HEK293 (cell line): ENCODE results near the gene PIGN.

ENCODE experiments used
- CTCF ChIA-PET: fragments of 350-600 bp; formaldehyde crosslinking; extraction: SDS; loops from one replicate; lab custom pipeline; 2021; ENCODE audit warnings: antibody characterized with exemption; lab: Yijun Ruan, JAX
- POLR2A ChIA-PET: fragments of 300-600 bp; formaldehyde crosslinking; extraction: SDS; loops from one replicate; lab custom pipeline; 2020; ENCODE audit warnings: antibody characterized with exemption, inconsistent platforms; lab: Yijun Ruan, JAX
- H3K27ac ChIP-seq: fragments of 200-500 bp; sonication (Bioruptor generic); 2 replicates; pipeline ENCODE4 v1.5.1; 2014; ENCODE audit warnings: low read depth, low read length, control low read depth, inconsistent platforms; ENCODE audit errors: extremely low read depth
- H3K36me3 ChIP-seq, 2 experiments: fragments of 200-500 bp in 1 of 2; sonication (Bioruptor generic) in 1 of 2; 1 replicate in 1 of 2; 2 replicates in 1 of 2; pipeline ENCODE4 v1.5.1; 2014 to 2017; ENCODE audit warnings: inconsistent platforms in 2 of 2, low read length in 2 of 2; ENCODE audit not compliant: control insufficient read depth in 2 of 2, insufficient read depth in 1 of 2
- H3K4me1 ChIP-seq: fragments of 200-500 bp; sonication (Bioruptor generic); 2 replicates; pipeline ENCODE4 v1.5.1; 2014; ENCODE audit warnings: mild to moderate bottlenecking, low read length, inconsistent platforms; ENCODE audit not compliant: control insufficient read depth, insufficient read depth
- H3K4me3 ChIP-seq: 2 replicates; pipeline ENCODE4 v1.5.1; 2011; ENCODE audit warnings: low read depth, mild to moderate bottlenecking, control low read depth, low read length, moderate library complexity
- H3K9me3 ChIP-seq: fragments of 200-500 bp; sonication (Bioruptor generic); 2 replicates; pipeline ENCODE4 v1.5.1; 2014; ENCODE audit warnings: low read depth, low read length, inconsistent platforms; ENCODE audit not compliant: control insufficient read depth, insufficient read depth
- BCL11A ChIP-seq: fragments of 450-650 bp; formaldehyde crosslinking; IDR thresholded peaks from 2 replicates; pipeline ENCODE4 v1.5.1; 2016; ENCODE audit warnings: low read depth, missing biosample characterization, missing genetic modification characterization
- GLIS2 ChIP-seq: fragments of 450-650 bp; formaldehyde crosslinking; IDR thresholded peaks from 2 replicates; pipeline ENCODE4 v1.5.1; 2016; ENCODE audit warnings: missing biosample characterization, missing genetic modification characterization
- MEIS1 ChIP-seq: sonication (generic); formaldehyde crosslinking; IDR thresholded peaks from 2 replicates; pipeline ENCODE4 v1.8.1; 2022; ENCODE audit warnings: missing genetic modification reagents, mild to moderate bottlenecking, borderline replicate concordance
- REPIN1 ChIP-seq: fragments of 450-650 bp; formaldehyde crosslinking; IDR thresholded peaks from 2 replicates; pipeline ENCODE4 v1.5.1; 2017; ENCODE audit warnings: missing biosample characterization, missing genetic modification characterization, low read depth
- ZBTB10 ChIP-seq: fragments of 450-650 bp; formaldehyde crosslinking; IDR thresholded peaks from 2 replicates; pipeline ENCODE4 v1.5.1; 2016; ENCODE audit warnings: missing biosample characterization, missing genetic modification characterization
- ZNF175 ChIP-seq: fragments of 450-650 bp; formaldehyde crosslinking; IDR thresholded peaks from 2 replicates; pipeline ENCODE4 v1.5.1; 2016; ENCODE audit warnings: missing biosample characterization, missing genetic modification characterization
- ZNF211 ChIP-seq: fragments of 450-650 bp; formaldehyde crosslinking; IDR thresholded peaks from 2 replicates; pipeline ENCODE4 v1.5.1; 2016; ENCODE audit warnings: low read depth, missing biosample characterization, missing genetic modification characterization
- ZNF221 ChIP-seq: fragments of 450-650 bp; formaldehyde crosslinking; IDR thresholded peaks from 2 replicates; pipeline ENCODE4 v1.5.1; 2017; ENCODE audit warnings: missing biosample characterization, missing genetic modification characterization, borderline replicate concordance
- ZNF24 ChIP-seq: fragments of 450-650 bp; formaldehyde crosslinking; IDR thresholded peaks from 2 replicates; pipeline ENCODE4 v1.5.1; 2016; ENCODE audit warnings: missing biosample characterization, missing genetic modification characterization
- ZNF518A ChIP-seq: fragments of 450-650 bp; formaldehyde crosslinking; conservative IDR thresholded peaks from 2 replicates; pipeline ENCODE4 v1.5.1; 2016; ENCODE audit warnings: low read depth, missing biosample characterization, missing genetic modification characterization
- ZNF558 ChIP-seq: fragments of 450-650 bp; formaldehyde crosslinking; IDR thresholded peaks from 2 replicates; pipeline ENCODE4 v1.5.1; 2016; ENCODE audit warnings: missing biosample characterization, missing genetic modification characterization
- ZNF571 ChIP-seq: fragments of 450-650 bp; formaldehyde crosslinking; IDR thresholded peaks from 2 replicates; pipeline ENCODE4 v1.5.0; 2017; ENCODE audit warnings: missing biosample characterization, missing genetic modification characterization
- TF ChIP-seq, protein P1 (sequence below): fragments of 450-650 bp; formaldehyde crosslinking; IDR thresholded peaks from 2 replicates; pipeline ENCODE4 v1.5.1; 2016; ENCODE audit warnings: missing biosample characterization, missing genetic modification characterization
- TF ChIP-seq, protein P2 (sequence below): fragments of 450-650 bp; formaldehyde crosslinking; IDR thresholded peaks from 2 replicates; pipeline ENCODE4 v1.5.1; 2016; ENCODE audit warnings: missing biosample characterization, missing genetic modification characterization
- TF ChIP-seq, protein P3 (sequence below): fragments of 450-650 bp; formaldehyde crosslinking; IDR thresholded peaks from 2 replicates; pipeline ENCODE4 v1.5.1; 2016; ENCODE audit warnings: missing biosample characterization, missing genetic modification characterization

Gene PIGN

DNA sequence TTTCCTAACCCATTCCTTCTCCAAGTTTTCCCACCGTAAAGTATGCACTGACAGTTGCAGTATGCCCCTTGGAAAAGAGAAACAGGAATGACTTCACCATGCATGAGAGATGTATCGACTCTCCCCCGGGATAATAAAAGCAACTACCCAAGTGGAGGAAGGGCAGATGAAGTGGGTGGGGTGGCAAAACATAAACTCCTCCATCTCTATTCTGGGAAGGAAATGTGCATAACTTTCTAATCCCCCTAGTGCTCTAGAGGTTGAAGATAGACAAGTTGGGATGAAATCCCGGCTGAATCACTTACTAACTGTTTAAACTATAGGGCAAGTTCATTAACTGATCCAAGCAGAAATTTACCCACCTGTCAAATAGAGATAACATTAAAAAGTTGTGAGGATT lies 89.2 kb downstream of the PIGN start (continued):
- TF ChIP-seq ZNF571 (tag by site-specific recombination) = no peak
- no peak for TF ChIP-seq ZNF558
- no peak for TF ChIP-seq ZNF518A (tag by site-specific recombination)
- TF ChIP-seq, all 188 proteins: peak for 0

DNA sequence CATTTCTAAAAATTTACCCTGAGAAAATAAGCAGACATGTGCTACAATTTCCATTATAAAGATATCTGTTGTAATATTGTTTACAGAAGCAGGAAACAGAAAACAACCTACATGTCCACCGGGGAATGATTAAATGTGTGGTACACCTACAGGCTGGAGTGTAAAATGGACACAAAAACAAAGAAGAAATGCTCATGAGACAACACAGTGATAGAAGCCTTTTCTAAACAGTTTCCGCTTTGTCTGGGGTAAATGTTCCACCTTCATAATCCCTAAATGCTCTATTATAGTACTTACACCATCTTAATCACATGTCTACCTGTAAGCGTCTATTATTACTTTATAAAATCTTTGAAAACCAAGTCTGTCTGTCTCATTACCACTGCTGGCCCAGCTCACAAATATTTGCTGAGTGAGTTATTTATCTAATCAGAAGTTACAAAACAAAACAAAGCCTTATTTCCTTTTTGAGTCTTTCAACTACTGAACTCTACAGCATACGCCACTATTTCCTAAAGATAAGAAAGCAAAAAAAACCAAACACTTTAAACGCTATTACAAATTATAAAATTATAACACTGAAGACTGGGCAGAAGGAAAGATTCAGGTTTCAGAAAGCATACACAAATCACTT lies 95.3 kb downstream of the PIGN start:
- Histone ChIP-seq H3K4me3 (no peak overlapping the region), H3K36me3 (peaks cover 3 to 12% of the 10 kb centered on the region in 2 experiments), H3K4me1 (no peaks in the 10 kb centered on the region), H3K9me3 (no peaks in the 10 kb centered on the region), H3K27ac (no peak overlapping the region)
- POLR2A ChIA-PET = no interaction called here
- CTCF ChIA-PET = interaction anchor here (0.6 kb wide), 1 partner anchor 613 kb away, joined by 3 read pairs; no protein-coding TSS in a partner anchor
- TF ChIP-seq, protein P1, sequence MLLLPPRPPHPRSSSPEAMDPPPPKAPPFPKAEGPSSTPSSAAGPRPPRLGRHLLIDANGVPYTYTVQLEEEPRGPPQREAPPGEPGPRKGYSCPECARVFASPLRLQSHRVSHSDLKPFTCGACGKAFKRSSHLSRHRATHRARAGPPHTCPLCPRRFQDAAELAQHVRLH (tag by site-specific recombination) = no peak
- no peak for TF ChIP-seq GLIS2
- TF ChIP-seq ZNF24 (tag by site-specific recombination) = no peak
- TF ChIP-seq, protein P2, sequence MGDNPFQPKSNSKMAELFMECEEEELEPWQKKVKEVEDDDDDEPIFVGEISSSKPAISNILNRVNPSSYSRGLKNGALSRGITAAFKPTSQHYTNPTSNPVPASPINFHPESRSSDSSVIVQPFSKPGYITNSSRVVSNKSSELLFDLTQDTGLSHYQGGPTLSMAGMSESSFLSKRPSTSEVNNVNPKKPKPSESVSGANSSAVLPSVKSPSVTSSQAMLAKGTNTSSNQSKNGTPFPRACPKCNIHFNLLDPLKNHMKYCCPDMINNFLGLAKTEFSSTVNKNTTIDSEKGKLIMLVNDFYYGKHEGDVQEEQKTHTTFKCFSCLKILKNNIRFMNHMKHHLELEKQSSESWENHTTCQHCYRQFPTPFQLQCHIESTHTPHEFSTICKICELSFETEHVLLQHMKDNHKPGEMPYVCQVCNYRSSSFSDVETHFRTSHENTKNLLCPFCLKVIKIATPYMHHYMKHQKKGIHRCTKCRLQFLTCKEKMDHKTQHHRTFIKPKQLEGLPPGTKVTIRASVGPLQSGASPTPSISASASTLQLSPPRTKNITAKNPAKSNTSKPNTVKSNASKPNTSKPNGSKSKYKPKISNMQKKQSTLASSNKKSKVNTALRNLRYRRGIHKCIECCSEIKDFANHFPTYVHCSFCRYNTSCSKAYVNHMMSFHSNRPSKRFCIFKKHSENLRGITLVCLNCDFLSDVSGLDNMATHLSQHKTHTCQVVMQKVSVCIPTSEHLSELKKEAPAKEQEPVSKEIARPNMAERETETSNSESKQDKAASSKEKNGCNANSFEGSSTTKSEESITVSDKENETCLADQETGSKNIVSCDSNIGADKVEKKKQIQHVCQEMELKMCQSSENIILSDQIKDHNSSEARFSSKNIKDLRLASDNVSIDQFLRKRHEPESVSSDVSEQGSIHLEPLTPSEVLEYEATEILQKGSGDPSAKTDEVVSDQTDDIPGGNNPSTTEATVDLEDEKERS (tag by site-specific recombination) = no peak
- no peak for TF ChIP-seq MEIS1 (CRISPR knock-in tag)
- no peak for TF ChIP-seq ZNF175 (tag by site-specific recombination)
- no peak for TF ChIP-seq ZNF211 (tag by site-specific recombination)
- no peak for TF ChIP-seq ZBTB10 (tag by site-specific recombination)
- TF ChIP-seq, protein P3, sequence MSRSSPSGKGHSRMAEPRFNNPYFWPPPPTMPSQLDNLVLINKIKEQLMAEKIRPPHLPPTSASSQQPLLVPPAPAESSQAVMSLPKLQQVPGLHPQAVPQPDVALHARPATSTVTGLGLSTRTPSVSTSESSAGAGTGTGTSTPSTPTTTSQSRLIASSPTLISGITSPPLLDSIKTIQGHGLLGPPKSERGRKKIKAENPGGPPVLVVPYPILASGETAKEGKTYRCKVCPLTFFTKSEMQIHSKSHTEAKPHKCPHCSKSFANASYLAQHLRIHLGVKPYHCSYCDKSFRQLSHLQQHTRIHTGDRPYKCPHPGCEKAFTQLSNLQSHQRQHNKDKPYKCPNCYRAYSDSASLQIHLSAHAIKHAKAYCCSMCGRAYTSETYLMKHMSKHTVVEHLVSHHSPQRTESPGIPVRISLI (tag by site-specific recombination) = no peak
- no peak for TF ChIP-seq REPIN1 (tag by site-specific recombination)
- TF ChIP-seq ZNF221 (tag by site-specific recombination) = no peak
- no peak for TF ChIP-seq BCL11A (tag by site-specific recombination)
